ENCODE results near the gene SH3RF2. TPM values are rescaled to one million over a fixed set of nuclear protein-coding genes. Genes with fewer than 3 reads are reported as not detected.

The SH3RF2 gene
- total and polyA plus RNA-seq, 9 of the 15 experiments (the other 6 are each of a cell fraction or from before 2014, with no cell fraction given), result 0.05 TPM; not detected in 8

DNA sequence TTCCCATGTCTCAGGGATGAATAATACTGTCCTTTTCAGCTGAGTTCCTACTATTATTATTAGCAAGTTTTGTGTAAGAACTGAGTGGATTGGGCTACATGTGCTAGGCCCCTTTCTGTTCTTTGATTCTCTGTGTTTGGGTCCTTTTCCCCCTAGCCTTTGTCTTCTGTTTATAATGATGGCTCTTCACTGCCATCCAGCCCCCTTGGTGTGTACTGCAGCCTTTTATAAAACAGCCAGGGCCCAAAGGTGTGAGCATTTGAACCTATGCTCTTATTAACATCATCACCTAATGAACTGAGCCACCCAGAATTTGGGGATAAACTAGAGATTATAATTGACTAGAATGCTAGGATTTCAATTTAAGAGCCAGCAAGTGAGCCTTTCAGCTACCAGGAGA is 116.4 kb downstream of the SH3RF2 start (continued):
- TF ChIP-seq REST (IDR thresholded peaks at IDR 0.05; ENCODE audit: borderline replicate concordance), result 0 out of 2 replicates have a peak, but pooled peaks have one; percentile 12
- no peak for TF ChIP-seq REST (CRISPR knock-in tag; IDR thresholded peaks at IDR 0.05; ENCODE audit: low read depth)

- intact Hi-C loops (cut with micrococcal nuclease), result no loop called here
- ChIA-PET POLR2A (no interaction called here), CTCF (ENCODE audit: low intra/inter-chr PET ratio) (no interaction called here)
- Histone ChIP-seq H2AFZ (ENCODE audit: low read depth, low read length) (no peak overlapping the region), H3K79me2 (ENCODE audit: control insufficient read depth, insufficient read depth, low read length) (no peaks in the 10 kb centered on the region), H3K9me1 (ENCODE audit: control insufficient read depth, insufficient read depth, low read length) (no peaks in the 10 kb centered on the region), H4K20me1 (replicated peaks; ENCODE audit: control insufficient read depth, insufficient read depth, low read length) (no peaks in the 10 kb centered on the region), H3K4me2 (ENCODE audit: insufficient read depth, low read length) (no peak overlapping the region), H3K27ac (ENCODE audit: extremely low read depth, low read depth, low read length) (no peak overlapping the region), H3K9me3 (replicated peaks; ENCODE audit: control insufficient read depth, insufficient read depth, low read depth, low read length) (no peaks in the 10 kb centered on the region), H3K36me3 (ENCODE audit: control insufficient read depth, insufficient read depth, low read length) (no peaks in the 10 kb centered on the region), H3K4me3 (no peak overlapping the region), H3K9ac (ENCODE audit: insufficient read depth in 1 of 2, low read depth in 2 of 2, low read length in 2 of 2) (no peak overlapping the region), H3K27me3 (ENCODE audit: control insufficient read depth in 2 of 2, insufficient read depth in 2 of 2, low read length in 2 of 2) (peaks cover 11 to 17% of the 10 kb centered on the region in 2 experiments), H3K4me1 (replicated peaks in 1 of 2; ENCODE audit: control insufficient read depth in 2 of 2, insufficient read depth in 2 of 2, low read length in 2 of 2) (peaks cover 3 to 4% of the 10 kb centered on the region in 2 experiments; a peak in 3 of 5 replicates)
- DNase-seq (ENCODE audit: extremely low read depth in 1 of 4, low spot score in 3 of 4), result no peak
- no peak for ATAC-seq
- no TSS peak for BruUV-seq (replicated peaks)
- in situ Hi-C loops (cut with MboI), result loop anchor here (10.0 to 25.0 kb wide), 2 partner anchors 371 to 1843 kb away; no protein-coding TSS in a partner anchor
- whole genome bisulfite sequencing (ENCODE audit: insufficient coverage, low coverage, missing lambda C conversion rate), result 0% methylated on average over 2 of the region's 2 CpGs
- no peak for FAIRE-seq
- TF ChIP-seq ID3 (CRISPR knock-in tag; IDR thresholded peaks at IDR 0.05), result no peak
- TF ChIP-seq ID3 (tag; IDR thresholded peaks at IDR 0.05), result no peak
- peak; percentile 91 for TF ChIP-seq CBX8 (IDR thresholded peaks at IDR 0.05; ENCODE audit: borderline replicate concordance, extremely low read depth, low read depth, low read length, poor library complexity, severe bottlenecking)
These were observed 119.1 kb downstream of the SH3RF2 start for GRCh38 chr5:146055432-146055831.

All from K562 (cell line).